ENCODE results near the gene KLRF1.

Gene KLRF1

DNA sequence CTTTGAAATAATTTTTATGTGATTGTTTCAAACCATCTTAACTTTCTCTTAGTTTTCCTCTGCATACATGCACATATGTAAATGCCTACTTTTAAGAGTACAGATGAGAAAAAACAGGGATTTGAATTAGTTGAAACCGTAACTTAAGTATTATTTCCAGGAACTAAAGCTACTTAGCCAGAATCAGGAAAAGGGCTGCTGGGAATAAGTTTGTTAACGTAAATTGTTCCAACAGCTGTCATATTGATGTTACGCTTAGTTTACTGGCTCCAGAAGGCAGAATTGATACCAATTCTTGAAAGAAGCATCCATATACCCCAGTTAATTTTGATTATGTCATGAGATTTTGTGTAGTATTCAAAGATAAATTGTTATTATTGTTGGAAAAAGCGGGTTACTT, 17.9 kb upstream of the KLRF1 start:
- no peak for DNase-seq (ENCODE audit: low read depth in 2 of 2)

DNA sequence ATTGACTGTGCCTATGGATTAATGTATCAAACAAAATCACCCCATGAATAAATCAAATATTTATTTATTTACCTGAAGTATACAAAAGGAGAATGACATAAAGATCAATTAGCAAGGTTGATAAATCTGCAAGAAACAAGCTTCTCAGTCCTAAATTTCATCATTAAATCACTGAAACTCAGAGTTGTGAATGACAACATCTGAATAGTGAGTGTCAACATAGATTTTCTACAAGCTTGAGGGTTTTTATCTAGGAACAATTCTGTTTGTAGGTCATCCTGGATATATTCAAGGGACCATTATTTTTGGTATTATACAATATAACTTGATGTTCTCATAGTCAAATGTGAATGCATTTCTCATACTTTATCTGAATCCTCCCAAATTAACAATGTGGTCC, 17.4 kb upstream of the KLRF1 start:
- DNase-seq (ENCODE audit: low read depth in 2 of 2), result no peak

- no peak for DNase-seq (ENCODE audit: low read depth in 2 of 2)
Measured at GRCh38 chr12:9810671-9811070, 16.6 kb upstream of the KLRF1 start.

DNA sequence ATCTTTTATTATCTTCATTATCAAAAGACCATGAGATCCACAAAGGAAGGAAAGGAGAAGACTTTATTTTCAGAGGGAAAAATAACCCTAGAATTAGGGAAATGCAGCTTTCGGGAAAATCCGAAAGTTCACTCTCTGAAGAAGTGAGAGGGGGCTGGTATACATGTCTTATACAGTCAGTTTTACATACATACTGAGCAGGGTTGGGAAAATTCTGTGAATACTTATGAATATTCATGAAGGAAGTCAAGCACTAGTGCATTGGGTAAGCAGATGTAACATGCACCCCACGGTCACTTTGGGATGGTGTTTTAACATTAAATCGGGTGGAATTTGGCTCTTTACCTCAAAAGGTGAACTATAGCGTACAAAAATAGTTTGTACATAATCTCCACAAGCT, 15.7 kb upstream of the KLRF1 start:
- DNase-seq (ENCODE audit: low read depth in 2 of 2), result no peak

- peak; percentile 83 to 93 for DNase-seq (ENCODE audit: low read depth in 2 of 2)
Measured at GRCh38 chr12:9813821-9814798, 13.2 kb upstream of the KLRF1 start.

DNA sequence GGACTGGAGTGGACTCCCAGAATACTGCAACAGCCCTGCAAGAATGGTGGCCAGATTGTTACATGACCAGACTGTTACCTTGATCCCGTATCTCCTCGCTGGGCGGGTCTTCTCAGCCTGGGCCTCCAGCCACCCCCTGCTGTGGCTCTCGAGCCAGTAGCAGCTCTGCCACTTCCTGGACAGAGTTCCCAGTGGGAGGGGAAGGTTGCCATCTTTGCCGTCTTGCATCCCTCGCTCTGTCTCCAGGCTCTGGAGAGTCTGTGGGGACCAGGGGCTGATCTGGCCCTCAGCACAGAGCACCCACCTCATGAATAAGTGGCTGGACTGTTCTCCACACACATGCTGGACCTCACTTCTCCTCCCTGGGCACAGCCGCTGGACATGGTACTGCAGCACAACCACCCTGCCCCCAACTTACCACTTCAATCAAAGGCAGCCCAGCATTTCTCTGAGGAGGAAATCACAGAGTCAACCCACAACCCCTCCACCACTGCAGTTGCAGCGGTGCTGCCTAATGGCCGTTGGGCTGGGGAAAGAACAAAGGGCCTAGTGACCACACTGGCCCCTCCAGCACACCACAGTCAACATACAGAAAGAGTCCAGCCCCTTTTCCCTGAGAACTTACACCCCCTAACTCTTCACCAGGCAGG, 6.9 kb upstream of the KLRF1 start:
- no peak for DNase-seq (ENCODE audit: low read depth in 2 of 2)

GRCh38 chr12:9829483-9829882, 2.2 kb downstream of the KLRF1 start:
- no peak for DNase-seq (ENCODE audit: low read depth in 2 of 2)

- DNase-seq (ENCODE audit: low read depth in 2 of 2), result no peak
Measured at GRCh38 chr12:9829982-9830381, 2.7 kb downstream of the KLRF1 start.

GRCh38 chr12:9831720-9832119, 4.4 kb downstream of the KLRF1 start:
- DNase-seq (ENCODE audit: low read depth in 2 of 2), result no peak

GRCh38 chr12:9843407-9843806, 16.1 kb downstream of the KLRF1 start:
- DNase-seq (ENCODE audit: low read depth in 2 of 2), result no peak

DNA sequence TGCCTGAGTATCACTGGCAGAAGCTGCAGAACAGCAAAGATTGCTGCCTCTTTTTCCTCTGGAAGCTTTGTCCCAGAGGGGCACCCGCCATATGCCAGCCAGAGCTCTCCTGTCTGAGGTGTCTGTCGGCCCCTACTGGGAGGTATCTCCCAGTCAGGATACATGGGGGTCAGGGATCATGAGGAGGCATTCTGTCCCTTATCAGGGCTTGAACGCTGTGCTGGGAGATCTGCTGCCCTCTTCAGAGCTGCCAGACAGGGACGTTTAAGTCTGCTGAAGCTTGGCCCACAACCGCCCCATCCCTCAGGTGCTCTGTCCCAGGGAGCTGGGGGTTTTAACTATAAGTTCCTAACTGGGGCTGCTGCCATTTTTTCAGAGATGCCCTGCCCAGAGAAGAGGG, 21.6 kb downstream of the KLRF1 start:
- DNase-seq (ENCODE audit: low read depth in 2 of 2), result no peak

GRCh38 chr12:9851050-9851449, 23.8 kb downstream of the KLRF1 start:
- no peak for DNase-seq (ENCODE audit: low read depth in 2 of 2)

DNA sequence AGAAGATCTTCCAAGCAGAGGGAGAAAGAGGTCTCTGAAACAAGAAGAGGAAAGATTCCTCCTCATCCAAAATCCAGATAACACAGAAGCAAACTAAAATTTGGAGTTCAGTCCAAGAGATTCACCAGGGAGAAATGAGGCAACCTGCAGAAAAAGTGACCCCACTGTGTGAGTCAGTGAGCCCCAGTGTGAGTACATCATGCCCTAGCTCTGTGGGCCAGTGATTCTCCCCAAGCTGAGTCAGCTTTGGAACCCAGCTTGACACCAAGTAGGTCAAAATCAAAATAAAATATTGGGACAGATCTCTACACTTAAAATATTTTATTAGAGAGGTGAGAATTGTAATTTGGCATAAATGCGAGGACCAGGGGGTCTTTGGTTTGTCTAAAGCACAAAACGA, 24.6 kb downstream of the KLRF1 start:
- no peak for DNase-seq (ENCODE audit: low read depth in 2 of 2)

- DNase-seq (ENCODE audit: low read depth in 2 of 2), result no peak
Measured at GRCh38 chr12:9856151-9856550, 28.9 kb downstream of the KLRF1 start.

GRCh38 chr12:9856894-9857293, 29.6 kb downstream of the KLRF1 start:
- DNase-seq (ENCODE audit: low read depth in 2 of 2), result no peak

DNA sequence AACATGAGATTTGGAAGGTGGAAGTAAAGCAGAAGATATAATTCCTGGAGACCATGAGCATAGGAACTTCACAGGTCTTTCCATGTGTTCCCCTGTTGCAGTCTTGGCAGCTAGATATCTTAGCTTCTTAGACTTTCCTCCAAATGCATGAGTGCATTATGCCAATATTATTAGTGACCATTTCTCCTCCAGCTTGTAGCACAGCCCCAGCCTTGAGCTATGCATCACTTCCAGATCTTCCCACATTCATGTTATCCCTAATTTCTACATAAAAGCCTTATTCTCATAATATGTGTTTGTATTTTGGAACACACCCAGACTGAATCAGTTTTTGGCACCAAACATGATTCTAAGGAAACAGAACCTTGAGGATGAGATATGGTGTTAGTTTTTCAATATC, 30.9 kb downstream of the KLRF1 start:
- DNase-seq (ENCODE audit: low read depth in 2 of 2), result no peak

DNA sequence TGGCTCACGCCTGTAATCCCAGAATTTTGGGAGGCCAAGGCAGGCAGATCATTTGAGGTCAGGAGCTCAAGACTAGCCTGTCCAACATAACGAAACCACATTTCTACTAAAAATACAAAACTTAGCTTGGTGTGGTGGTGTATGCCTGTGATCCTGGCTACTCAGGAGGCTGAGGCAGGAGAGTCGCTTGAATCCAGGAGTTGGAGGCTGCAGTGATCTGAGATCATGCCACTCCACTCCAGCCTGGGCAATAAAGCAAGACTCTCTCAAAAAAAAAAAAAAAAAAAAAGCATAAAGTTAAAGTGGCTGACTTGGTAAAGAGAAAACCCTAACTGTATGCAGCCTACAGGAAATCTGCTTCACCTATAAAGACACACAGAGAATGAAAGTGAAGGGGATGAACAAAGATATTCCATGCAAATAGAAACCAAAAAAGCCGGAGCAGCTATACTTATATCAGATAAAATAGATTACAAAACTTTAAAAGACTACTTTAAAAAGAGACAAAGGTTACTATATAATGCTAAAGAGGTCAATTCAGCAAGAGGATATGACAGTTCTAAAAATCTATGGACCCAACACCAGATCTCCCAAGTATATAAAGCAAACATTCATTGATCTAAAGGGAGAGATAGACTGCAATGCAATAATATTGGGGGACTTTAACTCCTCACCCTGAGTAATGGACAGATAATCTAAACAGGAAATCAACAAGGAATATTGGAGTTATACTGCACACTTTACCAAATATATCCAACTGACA, 37.8 kb downstream of the KLRF1 start:
- no peak for DNase-seq (ENCODE audit: low read depth in 2 of 2)

GRCh38 chr12:9866860-9867269, 39.6 kb downstream of the KLRF1 start:
- no peak for DNase-seq (ENCODE audit: low read depth in 2 of 2)

- no peak for DNase-seq (ENCODE audit: low read depth in 2 of 2)
Measured at GRCh38 chr12:9867531-9867930, 40.2 kb downstream of the KLRF1 start.

DNA sequence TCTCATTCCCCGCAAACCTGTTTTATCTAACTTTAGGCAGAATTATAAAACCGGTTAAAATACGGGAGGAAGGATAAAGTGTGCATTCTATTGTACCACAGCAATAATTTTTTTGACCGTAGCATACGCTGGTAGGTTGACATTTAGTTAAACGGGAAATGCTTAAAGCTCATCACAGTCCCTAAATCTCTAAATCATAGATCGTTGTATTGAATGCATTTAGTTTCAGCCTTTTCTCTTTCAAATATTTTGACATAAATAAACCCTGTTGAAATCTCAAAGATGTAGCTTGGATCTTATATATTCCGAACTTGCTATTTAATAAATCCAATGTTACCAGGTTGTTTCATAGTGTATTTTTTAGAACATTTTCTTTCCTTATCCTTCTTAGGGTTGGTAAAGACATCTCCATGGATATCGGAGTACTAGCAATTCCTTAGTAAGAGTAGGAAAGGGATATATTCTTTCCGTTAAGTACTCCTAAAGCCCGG, 41.1 kb downstream of the KLRF1 start:
- DNase-seq (ENCODE audit: low read depth in 2 of 2), result no peak

DNA sequence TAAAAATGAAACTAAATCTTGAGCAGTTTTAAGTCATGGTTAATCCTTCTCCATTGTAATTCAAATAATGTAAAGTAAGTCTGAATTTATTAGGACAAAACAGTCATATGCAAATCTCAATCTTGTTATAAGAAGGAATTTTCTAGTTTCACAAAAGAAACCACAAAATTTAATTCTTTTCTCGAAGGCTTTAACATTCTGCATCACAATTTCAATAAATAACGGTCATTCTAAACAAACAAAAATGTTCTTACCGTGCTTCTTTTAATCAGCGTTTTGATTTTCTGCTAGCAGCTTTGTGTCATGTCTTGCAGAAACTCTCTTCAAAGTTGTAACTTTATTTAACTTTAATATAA, 41.6 kb downstream of the KLRF1 start:
- no peak for DNase-seq (ENCODE audit: low read depth in 2 of 2)
